ENCODE measurements around the gene SMARCD2.
"Not testable (repeated sequence)": the region's sequence is repeated elsewhere in the genome, so short reads cannot be mapped to it uniquely, and the experiment has no call there.

SMARCD2 gene

GRCh38 chr17:63817736-63818385, 24.6 kb downstream of the SMARCD2 start:
- Histone ChIP-seq H3K9ac (ENCODE audit: low read length) (no peak overlapping the region), H3K4me3 (ENCODE audit: low read depth in 1 of 2, low read length in 2 of 2) (no peak overlapping the region), H3K36me3 (ENCODE audit: insufficient read depth, low read length) (peaks cover 96% of the 10 kb centered on the region), H3K4me1 (ENCODE audit: insufficient read depth, low read length) (no peaks in the 10 kb centered on the region), H3K9me3 (ENCODE audit: low read length) (no peaks in the 10 kb centered on the region), H3K27me3 (ENCODE audit: control insufficient read depth in 1 of 2, insufficient read depth in 2 of 2, low read length in 2 of 2) (no peaks in the 10 kb centered on the region), H3K27ac (ENCODE audit: low read depth, low read length) (no peak overlapping the region)

- no peaks in the 10 kb centered on the region for H3K9me3 ChIP-seq (ENCODE audit: low read length)
- peaks cover 96% of the 10 kb centered on the region for H3K36me3 ChIP-seq (ENCODE audit: insufficient read depth, low read length)
- no peaks in the 10 kb centered on the region for H3K4me1 ChIP-seq (ENCODE audit: insufficient read depth, low read length)
- H3K27ac ChIP-seq (ENCODE audit: low read depth, low read length): no peak overlapping the region
- no peaks in the 10 kb centered on the region for H3K27me3 ChIP-seq (ENCODE audit: control insufficient read depth in 1 of 2, insufficient read depth in 2 of 2, low read length in 2 of 2)
- H3K4me3 ChIP-seq (ENCODE audit: low read depth in 1 of 2, low read length in 2 of 2): no peak overlapping the region
- no peak overlapping the region for H3K9ac ChIP-seq (ENCODE audit: low read length)
Measured at GRCh38 chr17:63816669-63817068, 25.8 kb downstream of the SMARCD2 start.

- Histone ChIP-seq H3K27me3 (ENCODE audit: control insufficient read depth in 1 of 2, insufficient read depth in 2 of 2, low read length in 2 of 2) (no peaks in the 10 kb centered on the region), H3K9ac (ENCODE audit: low read length) (no peak overlapping the region), H3K36me3 (ENCODE audit: insufficient read depth, low read length) (peaks cover 96% of the 10 kb centered on the region), H3K4me1 (ENCODE audit: insufficient read depth, low read length) (no peaks in the 10 kb centered on the region), H3K9me3 (ENCODE audit: low read length) (no peaks in the 10 kb centered on the region), H3K27ac (ENCODE audit: low read depth, low read length) (no peak overlapping the region), H3K4me3 (ENCODE audit: low read depth in 1 of 2, low read length in 2 of 2) (no peak overlapping the region)
Measured at GRCh38 chr17:63816123-63816522, 26.4 kb downstream of the SMARCD2 start.

- Histone ChIP-seq H3K9ac (ENCODE audit: low read length) (no peak overlapping the region), H3K27me3 (ENCODE audit: control insufficient read depth in 1 of 2, insufficient read depth in 2 of 2, low read length in 2 of 2) (no peaks in the 10 kb centered on the region), H3K27ac (ENCODE audit: low read depth, low read length) (no peak overlapping the region), H3K4me3 (ENCODE audit: low read depth in 1 of 2, low read length in 2 of 2) (no peak overlapping the region), H3K36me3 (ENCODE audit: insufficient read depth, low read length) (peaks cover 99% of the 10 kb centered on the region), H3K4me1 (ENCODE audit: insufficient read depth, low read length) (no peaks in the 10 kb centered on the region), H3K9me3 (ENCODE audit: low read length) (no peaks in the 10 kb centered on the region)
Measured at GRCh38 chr17:63809970-63810369, 32.5 kb downstream of the SMARCD2 start.

- Histone ChIP-seq H3K36me3 (ENCODE audit: insufficient read depth, low read length) (peaks cover 67% of the 10 kb centered on the region), H3K9ac (ENCODE audit: low read length) (no peak overlapping the region), H3K27me3 (ENCODE audit: control insufficient read depth in 1 of 2, insufficient read depth in 2 of 2, low read length in 2 of 2) (no peaks in the 10 kb centered on the region)
Measured at GRCh38 chr17:63805591-63805990, 36.9 kb downstream of the SMARCD2 start.

GRCh38 chr17:63804328-63804727, 38.2 kb downstream of the SMARCD2 start:
- Histone ChIP-seq H3K27ac (ENCODE audit: low read depth, low read length) (no peak overlapping the region), H3K9me3 (ENCODE audit: low read length) (no peaks in the 10 kb centered on the region), H3K27me3 (ENCODE audit: control insufficient read depth in 1 of 2, insufficient read depth in 2 of 2, low read length in 2 of 2) (no peaks in the 10 kb centered on the region), H3K36me3 (ENCODE audit: insufficient read depth, low read length) (peaks cover 67% of the 10 kb centered on the region), H3K4me3 (ENCODE audit: low read depth in 1 of 2, low read length in 2 of 2) (no peak overlapping the region), H3K9ac (ENCODE audit: low read length) (no peak overlapping the region), H3K4me1 (ENCODE audit: insufficient read depth, low read length) (no peaks in the 10 kb centered on the region)

More at GRCh38 chr17:63805591-63805990, 36.9 kb downstream of the SMARCD2 start:
- Histone ChIP-seq H3K9me3 (ENCODE audit: low read length) (no peaks in the 10 kb centered on the region), H3K4me1 (ENCODE audit: insufficient read depth, low read length) (no peaks in the 10 kb centered on the region), H3K4me3 (ENCODE audit: low read depth in 1 of 2, low read length in 2 of 2) (no peak overlapping the region), H3K27ac (ENCODE audit: low read depth, low read length) (no peak overlapping the region)

- Histone ChIP-seq H3K9ac (ENCODE audit: low read length) (no peak overlapping the region), H3K27ac (ENCODE audit: low read depth, low read length) (no peak overlapping the region), H3K27me3 (ENCODE audit: control insufficient read depth in 1 of 2, insufficient read depth in 2 of 2, low read length in 2 of 2) (no peaks in the 10 kb centered on the region), H3K36me3 (ENCODE audit: insufficient read depth, low read length) (peaks cover 66% of the 10 kb centered on the region), H3K4me3 (ENCODE audit: low read depth in 1 of 2, low read length in 2 of 2) (no peak overlapping the region), H3K9me3 (ENCODE audit: low read length) (no peaks in the 10 kb centered on the region), H3K4me1 (ENCODE audit: insufficient read depth, low read length) (no peaks in the 10 kb centered on the region)
Measured at GRCh38 chr17:63800783-63801182, 41.7 kb downstream of the SMARCD2 start.

GRCh38 chr17:63798572-63799106, 43.8 kb downstream of the SMARCD2 start:
- H3K4me1 ChIP-seq (ENCODE audit: insufficient read depth, low read length): no peaks in the 10 kb centered on the region
- H3K4me3 ChIP-seq (ENCODE audit: low read depth in 1 of 2, low read length in 2 of 2): no peak overlapping the region
- H3K9ac ChIP-seq (ENCODE audit: low read length): no peak overlapping the region
- H3K27me3 ChIP-seq (ENCODE audit: control insufficient read depth in 1 of 2, insufficient read depth in 2 of 2, low read length in 2 of 2): no peaks in the 10 kb centered on the region
- peaks cover 76% of the 10 kb centered on the region for H3K36me3 ChIP-seq (ENCODE audit: insufficient read depth, low read length)
- H3K9me3 ChIP-seq (ENCODE audit: low read length): no peaks in the 10 kb centered on the region
- H3K27ac ChIP-seq (ENCODE audit: low read depth, low read length): no peak overlapping the region

- H3K36me3 ChIP-seq (ENCODE audit: insufficient read depth, low read length): peaks cover 87% of the 10 kb centered on the region
- not testable (repeated sequence) for H3K4me3 ChIP-seq (ENCODE audit: low read depth in 1 of 2, low read length in 2 of 2); H3K9ac ChIP-seq (ENCODE audit: low read length)
Measured at GRCh38 chr17:63796375-63796774, 46.1 kb downstream of the SMARCD2 start.

GRCh38 chr17:63792055-63792729, 50.3 kb downstream of the SMARCD2 start:
- no peaks in the 10 kb centered on the region for H3K9me3 ChIP-seq (ENCODE audit: low read length)
- no peaks in the 10 kb centered on the region for H3K27me3 ChIP-seq (ENCODE audit: control insufficient read depth in 1 of 2, insufficient read depth in 2 of 2, low read length in 2 of 2)
- H3K4me3 ChIP-seq (ENCODE audit: low read depth in 1 of 2, low read length in 2 of 2): no peak overlapping the region
- H3K9ac ChIP-seq (ENCODE audit: low read length): no peak overlapping the region
- no peaks in the 10 kb centered on the region for H3K4me1 ChIP-seq (ENCODE audit: insufficient read depth, low read length)
- H3K27ac ChIP-seq (ENCODE audit: low read depth, low read length): no peak overlapping the region
- peaks cover 85% of the 10 kb centered on the region for H3K36me3 ChIP-seq (ENCODE audit: insufficient read depth, low read length)

More at GRCh38 chr17:63796375-63796774, 46.1 kb downstream of the SMARCD2 start:
- not testable (repeated sequence) for H3K27me3 ChIP-seq (ENCODE audit: control insufficient read depth in 1 of 2, insufficient read depth in 2 of 2, low read length in 2 of 2); H3K9me3 ChIP-seq (ENCODE audit: low read length); H3K27ac ChIP-seq (ENCODE audit: low read depth, low read length); H3K4me1 ChIP-seq (ENCODE audit: insufficient read depth, low read length)

GRCh38 chr17:63790057-63790456, 52.4 kb downstream of the SMARCD2 start:
- Histone ChIP-seq H3K36me3 (ENCODE audit: insufficient read depth, low read length) (peaks cover 68% of the 10 kb centered on the region), H3K27me3 (ENCODE audit: control insufficient read depth in 1 of 2, insufficient read depth in 2 of 2, low read length in 2 of 2) (no peaks in the 10 kb centered on the region)

More at GRCh38 chr17:63790057-63790456, 52.4 kb downstream of the SMARCD2 start:
- Histone ChIP-seq H3K9me3 (ENCODE audit: low read length) (no peaks in the 10 kb centered on the region), H3K4me1 (ENCODE audit: insufficient read depth, low read length) (no peaks in the 10 kb centered on the region), H3K4me3 (ENCODE audit: low read depth in 1 of 2, low read length in 2 of 2) (no peak overlapping the region), H3K27ac (ENCODE audit: low read depth, low read length) (no peak overlapping the region), H3K9ac (ENCODE audit: low read length) (no peak overlapping the region)

Measured in muscle layer of colon (tissue), 2 donors.